PFSK-1 (cell line): ENCODE data around the gene ARHGAP27.

Experiments used
- FOXP2 ChIP-seq: optimal IDR thresholded peaks from 2 replicates; pipeline ENCODE3; 2011; ENCODE audit warnings: borderline replicate concordance, control low read depth, inconsistent platforms; ENCODE audit not compliant: insufficient read depth; ENCODE audit errors: extremely low read length, extremely low read depth
- POLR2AphosphoS5 ChIP-seq: IDR thresholded peaks from 2 replicates; pipeline ENCODE4 v1.6.1; 2012; ENCODE audit warnings: low read depth, mild to moderate bottlenecking, control low read depth, low read length, moderate library complexity
- SIN3A ChIP-seq: IDR thresholded peaks from 2 replicates; pipeline ENCODE4 v1.6.1; 2012; ENCODE audit warnings: mild to moderate bottlenecking, low read length, moderate library complexity, borderline replicate concordance; ENCODE audit not compliant: insufficient read depth
- TAF1 ChIP-seq: IDR thresholded peaks from 2 replicates; pipeline ENCODE4 v1.6.1; 2012; ENCODE audit warnings: low read length, control low read depth, borderline replicate concordance; ENCODE audit not compliant: insufficient read depth
- TF ChIP-seq, protein P1 (sequence below), 2 experiments: IDR thresholded peaks; 2 replicates each; pipeline versions ENCODE4 v1.6.1 to v1.8.0; 2011 to 2012; ENCODE audit warnings: low read depth in 2 of 2, low read length in 2 of 2, control low read depth in 1 of 2, inconsistent platforms in 1 of 2, mild to moderate bottlenecking in 1 of 2, moderate library complexity in 1 of 2; ENCODE audit not compliant: insufficient read depth in 1 of 2

The ARHGAP27 gene

DNA sequence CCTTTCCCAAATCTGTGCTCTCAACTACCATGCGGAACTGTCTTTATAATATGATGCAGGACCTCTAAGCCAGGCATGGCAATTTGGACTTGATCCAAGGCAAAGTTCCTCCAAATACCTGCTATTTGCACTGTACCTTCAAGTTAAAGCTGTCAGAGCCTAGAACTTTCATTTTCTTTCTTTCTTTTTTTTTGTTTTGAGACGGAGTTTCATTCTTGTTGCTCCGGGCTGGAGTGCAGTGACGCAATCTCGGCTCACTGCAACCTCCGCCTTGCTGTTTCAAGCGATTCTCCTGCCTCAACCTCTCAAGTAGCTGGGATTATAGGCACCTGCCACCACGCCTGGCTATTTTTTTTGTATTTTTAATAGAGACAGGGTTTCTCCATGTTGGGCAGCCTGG is 51.7 kb downstream of the ARHGAP27 start:
- TF ChIP-seq TAF1, result no peak
- TF ChIP-seq FOXP2, result no peak
- no peak for TF ChIP-seq SIN3A
- TF ChIP-seq, protein P1, sequence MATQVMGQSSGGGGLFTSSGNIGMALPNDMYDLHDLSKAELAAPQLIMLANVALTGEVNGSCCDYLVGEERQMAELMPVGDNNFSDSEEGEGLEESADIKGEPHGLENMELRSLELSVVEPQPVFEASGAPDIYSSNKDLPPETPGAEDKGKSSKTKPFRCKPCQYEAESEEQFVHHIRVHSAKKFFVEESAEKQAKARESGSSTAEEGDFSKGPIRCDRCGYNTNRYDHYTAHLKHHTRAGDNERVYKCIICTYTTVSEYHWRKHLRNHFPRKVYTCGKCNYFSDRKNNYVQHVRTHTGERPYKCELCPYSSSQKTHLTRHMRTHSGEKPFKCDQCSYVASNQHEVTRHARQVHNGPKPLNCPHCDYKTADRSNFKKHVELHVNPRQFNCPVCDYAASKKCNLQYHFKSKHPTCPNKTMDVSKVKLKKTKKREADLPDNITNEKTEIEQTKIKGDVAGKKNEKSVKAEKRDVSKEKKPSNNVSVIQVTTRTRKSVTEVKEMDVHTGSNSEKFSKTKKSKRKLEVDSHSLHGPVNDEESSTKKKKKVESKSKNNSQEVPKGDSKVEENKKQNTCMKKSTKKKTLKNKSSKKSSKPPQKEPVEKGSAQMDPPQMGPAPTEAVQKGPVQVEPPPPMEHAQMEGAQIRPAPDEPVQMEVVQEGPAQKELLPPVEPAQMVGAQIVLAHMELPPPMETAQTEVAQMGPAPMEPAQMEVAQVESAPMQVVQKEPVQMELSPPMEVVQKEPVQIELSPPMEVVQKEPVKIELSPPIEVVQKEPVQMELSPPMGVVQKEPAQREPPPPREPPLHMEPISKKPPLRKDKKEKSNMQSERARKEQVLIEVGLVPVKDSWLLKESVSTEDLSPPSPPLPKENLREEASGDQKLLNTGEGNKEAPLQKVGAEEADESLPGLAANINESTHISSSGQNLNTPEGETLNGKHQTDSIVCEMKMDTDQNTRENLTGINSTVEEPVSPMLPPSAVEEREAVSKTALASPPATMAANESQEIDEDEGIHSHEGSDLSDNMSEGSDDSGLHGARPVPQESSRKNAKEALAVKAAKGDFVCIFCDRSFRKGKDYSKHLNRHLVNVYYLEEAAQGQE (IDR thresholded peaks at IDR 0.05; ENCODE audit: insufficient read depth in 1 of 2, low read depth in 2 of 2, low read length in 2 of 2), result no peak

DNA sequence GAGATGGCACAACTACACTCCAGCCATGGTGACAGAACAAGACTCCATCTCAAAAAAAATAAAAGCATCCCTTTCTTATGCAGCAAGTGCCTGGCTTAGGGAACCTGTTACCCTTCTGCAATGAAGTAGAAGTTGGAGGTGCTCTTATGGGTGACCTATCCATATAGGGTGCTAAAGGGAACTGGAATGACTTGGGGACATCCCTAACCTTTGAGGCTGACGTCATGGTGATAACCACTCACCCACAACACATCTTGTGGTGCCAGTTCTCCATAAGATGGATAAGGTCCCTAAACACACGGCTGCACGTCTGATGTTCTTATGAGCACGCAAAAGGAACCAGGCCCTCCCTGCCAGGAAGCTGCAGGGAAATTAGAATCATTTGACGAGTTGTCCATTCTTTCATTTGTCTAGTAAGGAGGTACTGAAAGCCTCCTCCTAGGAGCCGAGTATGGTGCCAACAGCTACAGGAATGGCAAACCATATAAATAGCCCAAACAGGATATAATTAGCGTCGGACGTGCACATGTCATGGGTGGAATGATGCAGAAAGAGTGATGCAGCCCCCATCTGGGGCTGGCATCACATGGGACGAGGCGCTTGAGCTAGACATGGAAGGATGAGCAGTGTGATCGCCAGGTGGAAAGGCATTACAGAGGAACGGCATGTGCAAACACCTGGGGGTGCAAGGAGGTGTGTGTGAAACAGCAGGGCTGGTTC is 52.5 kb downstream of the ARHGAP27 start:
- TF ChIP-seq, protein P1 (IDR thresholded peaks at IDR 0.05; ENCODE audit: insufficient read depth in 1 of 2, low read depth in 2 of 2, low read length in 2 of 2), result no peak
- TF ChIP-seq FOXP2 (no peak), POLR2AphosphoS5 (no peak), SIN3A (no peak), TAF1 (no peak)

DNA sequence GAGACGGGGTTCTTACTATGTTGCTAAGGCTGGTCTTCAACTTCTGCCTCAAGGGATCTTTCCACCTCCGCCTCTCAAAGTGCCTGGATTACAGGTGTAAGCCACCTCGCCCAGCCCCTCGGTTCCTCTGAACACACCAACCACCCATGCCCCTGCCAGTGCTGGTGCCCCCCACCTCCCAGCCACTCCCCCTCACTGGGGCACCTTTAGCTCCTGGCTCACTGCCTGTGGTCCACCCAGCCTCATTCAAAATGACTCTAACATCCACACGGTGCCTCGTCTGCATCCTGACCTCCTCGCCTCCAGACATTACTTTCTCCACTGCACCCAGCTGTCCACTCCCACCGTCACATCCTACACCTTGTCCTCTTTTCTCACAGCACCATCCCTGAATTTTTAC is 55.3 kb downstream of the ARHGAP27 start:
- TF ChIP-seq SIN3A (no peak), TAF1 (no peak), POLR2AphosphoS5 (no peak), FOXP2 (no peak)
- TF ChIP-seq, protein P1 (IDR thresholded peaks at IDR 0.05; ENCODE audit: insufficient read depth in 1 of 2, low read depth in 2 of 2, low read length in 2 of 2), result no peak

DNA sequence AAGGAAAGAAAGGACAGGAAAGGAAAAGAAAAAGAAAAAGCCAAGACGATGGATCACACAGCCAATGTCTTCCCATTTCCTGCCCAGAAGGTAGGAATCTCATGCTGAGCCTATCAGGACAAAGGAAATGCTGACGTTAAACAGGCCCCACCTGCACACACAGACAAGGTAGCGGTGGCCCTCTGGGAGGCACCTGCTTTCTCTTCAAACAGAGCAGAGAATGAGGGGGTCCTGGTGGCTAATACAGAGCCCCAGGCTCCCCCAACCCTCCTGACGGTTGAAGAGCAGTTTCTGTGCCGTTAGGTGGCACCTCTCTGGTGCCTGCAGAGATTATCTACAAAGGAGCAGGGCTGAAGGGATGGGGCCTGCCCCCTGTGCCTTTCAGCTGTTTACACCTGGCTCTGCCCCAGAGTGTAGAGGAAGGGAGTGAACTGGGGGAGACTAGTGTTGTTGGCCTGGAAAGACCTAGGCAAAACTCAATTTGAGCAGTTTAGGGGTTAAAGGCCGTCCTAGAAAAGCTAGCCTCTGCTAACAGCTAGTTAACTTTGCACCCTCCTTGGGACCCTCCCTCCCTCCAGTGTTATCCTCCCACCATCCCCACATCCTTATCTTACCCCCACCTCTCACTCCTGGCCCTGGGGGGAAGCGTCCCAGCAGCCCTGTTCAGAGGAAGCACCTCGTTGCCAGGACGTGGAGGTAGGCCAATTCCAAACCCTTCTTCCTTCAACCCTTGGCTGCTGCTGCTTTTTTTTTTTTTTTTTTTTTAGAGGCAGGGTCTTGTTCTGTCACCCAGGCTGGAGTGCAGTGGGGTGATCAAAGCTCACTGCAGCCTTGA is 56.3 kb downstream of the ARHGAP27 start:
- no peak for TF ChIP-seq SIN3A
- TF ChIP-seq, protein P1 (IDR thresholded peaks at IDR 0.05; ENCODE audit: insufficient read depth in 1 of 2, low read depth in 2 of 2, low read length in 2 of 2), result no peak
- no peak for TF ChIP-seq POLR2AphosphoS5
- no peak for TF ChIP-seq TAF1
